Activated naive CD8-positive, alpha-beta T cell treated with anti-CD3 and anti-CD28 coated beads, Interleukin-2, amount 10 ng/mL, durations not matched to agents 7 days and 5 days (primary cell): ENCODE measurements around the gene ESCO1. TPM values are rescaled to one million over a fixed set of nuclear protein-coding genes. Genes with fewer than 3 reads are reported as not detected.
"Not testable (repeated sequence)": the region's sequence is repeated elsewhere in the genome, so short reads cannot be mapped to it uniquely, and the experiment has no call there.

Experiments
- ATAC-seq: fragments of 150-1000 bp; cut with Tn5 transposase; one replicate; pipeline ENCODE4 v1.10.0; 2021; ENCODE audit warnings: low read depth, moderate library complexity
- POLR2A ChIA-PET: fragments of 350-600 bp; sonication (Branson Sonifier 250); formaldehyde crosslinking; loops from one replicate; lab custom pipeline; 2021; ENCODE audit warnings: antibody characterized with exemption; lab: Charles Lee
- DNase-seq: peaks from one replicate; pipeline ENCODE4 v3.0.0; 2021
- H3K27ac Mint-ChIP-seq: one replicate; pipeline ENCODE4 v1.8.0; 2022; ENCODE audit warnings: mild to moderate bottlenecking, mixed read lengths
- H3K27me3 Mint-ChIP-seq: one replicate; pipeline ENCODE4 v1.8.0; 2022; ENCODE audit warnings: mild to moderate bottlenecking, moderate library complexity, mixed read lengths
- H3K36me3 Mint-ChIP-seq: one replicate; pipeline ENCODE4 v1.8.0; 2021; ENCODE audit warnings: mild to moderate bottlenecking, mixed read lengths
- H3K4me1 Mint-ChIP-seq: one replicate; pipeline ENCODE4 v1.8.0; 2021; ENCODE audit warnings: mixed read lengths
- H3K4me3 Mint-ChIP-seq: one replicate; pipeline ENCODE4 v1.8.0; 2022; ENCODE audit warnings: mild to moderate bottlenecking, moderate library complexity, mixed read lengths
- H3K9me3 Mint-ChIP-seq: one replicate; pipeline ENCODE4 v1.8.0; 2021; ENCODE audit warnings: mixed read lengths
- total RNA-seq, 2 experiments: library from RNA; stranded (reverse); gene quantifications; one replicate each; pipeline ENCODE4 v1.2.3, GENCODE V29; 2021

ESCO1 gene
- total RNA-seq, result 10 to 100 TPM; 24.3 to 26.1 TPM

GRCh38 chr18:21600526-21601410, at the start of gene ESCO1:
Gene ESCO1 (minus strand): TSS chr18:21600704. CDS start chr18:21574843, 25,861 bp downstream.
- no peaks in the 10 kb centered on the region for H3K9me3 Mint-ChIP-seq
- peak within 1 kb of the TSS; percentile 97 for H3K27ac Mint-ChIP-seq
- POLR2A ChIA-PET, result interaction anchor here (0.6 to 4.5 kb wide), 21 partner anchors 10 to 1903 kb away, joined by 3 to 95 read pairs (median 4); partner anchors contain the start of genes ABHD3, MIB1, ROCK1 and SNRPD1
- H3K4me3 Mint-ChIP-seq, result peak within 1 kb of the TSS; percentile 97
- ATAC-seq (peak; percentile 93), DNase-seq (peak; percentile 94)
- no peaks in the 10 kb centered on the region for H3K27me3 Mint-ChIP-seq
- peaks cover 2% of the 10 kb centered on the region for H3K36me3 Mint-ChIP-seq
- peaks cover 19% of the 10 kb centered on the region for H3K4me1 Mint-ChIP-seq

- not testable (repeated sequence) for ATAC-seq, DNase-seq, H3K27me3 Mint-ChIP-seq, H3K4me3 Mint-ChIP-seq, H3K4me1 Mint-ChIP-seq, H3K27ac Mint-ChIP-seq, H3K9me3 Mint-ChIP-seq
- POLR2A ChIA-PET, result interaction anchor here (0.7 to 1.1 kb wide), 2 partner anchors 9 to 137 kb away, joined by 4 to 6 read pairs; no protein-coding TSS in a partner anchor
- H3K36me3 Mint-ChIP-seq, result peaks cover 11% of the 10 kb centered on the region
Observed at GRCh38 chr18:21640375-21640774, 39.9 kb upstream of the ESCO1 start.

GRCh38 chr18:21638822-21639221, 38.3 kb upstream of the ESCO1 start:
- H3K27ac Mint-ChIP-seq, result no peak overlapping the region
- no peaks in the 10 kb centered on the region for H3K27me3 Mint-ChIP-seq
- no peak for ATAC-seq
- H3K36me3 Mint-ChIP-seq, result peaks cover 11% of the 10 kb centered on the region
- POLR2A ChIA-PET, result no interaction called here
- DNase-seq, result no peak
- no peak overlapping the region for H3K4me3 Mint-ChIP-seq
- peaks cover 1% of the 10 kb centered on the region for H3K4me1 Mint-ChIP-seq
- H3K9me3 Mint-ChIP-seq, result no peaks in the 10 kb centered on the region

- DNase-seq (no peak), ATAC-seq (no peak)
- H3K27me3 Mint-ChIP-seq, result no peaks in the 10 kb centered on the region
- H3K9me3 Mint-ChIP-seq, result no peaks in the 10 kb centered on the region
- H3K4me3 Mint-ChIP-seq, result no peak overlapping the region
- POLR2A ChIA-PET, result interaction anchor here (0.6 kb wide), 1 partner anchor 27 kb away, joined by 6 read pairs; no protein-coding TSS in a partner anchor
- peaks cover 1% of the 10 kb centered on the region for H3K4me1 Mint-ChIP-seq
- H3K36me3 Mint-ChIP-seq, result peaks cover 13% of the 10 kb centered on the region
- H3K27ac Mint-ChIP-seq, result no peak overlapping the region
Observed at GRCh38 chr18:21636769-21637168, 36.3 kb upstream of the ESCO1 start.

GRCh38 chr18:21634588-21635199, 34.2 kb upstream of the ESCO1 start:
- H3K4me3 Mint-ChIP-seq, result no peak overlapping the region
- H3K27me3 Mint-ChIP-seq, result no peaks in the 10 kb centered on the region
- H3K4me1 Mint-ChIP-seq, result peaks cover 1% of the 10 kb centered on the region
- ATAC-seq (no peak), DNase-seq (no peak)
- POLR2A ChIA-PET, result no interaction called here
- H3K9me3 Mint-ChIP-seq, result no peaks in the 10 kb centered on the region
- peaks cover 20% of the 10 kb centered on the region for H3K36me3 Mint-ChIP-seq
- no peak overlapping the region for H3K27ac Mint-ChIP-seq

GRCh38 chr18:21632393-21632792, 31.9 kb upstream of the ESCO1 start:
- POLR2A ChIA-PET, result interaction anchor here (1.0 kb wide), 1 partner anchor 32 kb away, joined by 3 read pairs; the partner anchor contains the start of gene ESCO1
- H3K27me3 Mint-ChIP-seq, result no peaks in the 10 kb centered on the region
- no peak overlapping the region for H3K27ac Mint-ChIP-seq
- no peaks in the 10 kb centered on the region for H3K9me3 Mint-ChIP-seq
- H3K4me3 Mint-ChIP-seq, result no peak overlapping the region
- peaks cover 27% of the 10 kb centered on the region for H3K36me3 Mint-ChIP-seq
- peaks cover 13% of the 10 kb centered on the region for H3K4me1 Mint-ChIP-seq
- no peak for DNase-seq
- ATAC-seq, result no peak

GRCh38 chr18:21629089-21629832, 28.8 kb upstream of the ESCO1 start:
- peak overlapping the region; percentile 77 for H3K27ac Mint-ChIP-seq
- POLR2A ChIA-PET, result interaction anchor here (2.3 kb wide), 1 partner anchor 17 kb away, joined by 7 read pairs; the partner anchor contains the start of gene SNRPD1
- no peaks in the 10 kb centered on the region for H3K9me3 Mint-ChIP-seq
- ATAC-seq (no peak), DNase-seq (no peak)
- H3K27me3 Mint-ChIP-seq, result no peaks in the 10 kb centered on the region
- peaks cover 32% of the 10 kb centered on the region for H3K36me3 Mint-ChIP-seq
- H3K4me3 Mint-ChIP-seq, result peak overlapping the region; percentile 39
- H3K4me1 Mint-ChIP-seq, result peaks cover 15% of the 10 kb centered on the region

GRCh38 chr18:21621640-21622039, 21.1 kb upstream of the ESCO1 start:
- ATAC-seq, H3K9me3 Mint-ChIP-seq, H3K27ac Mint-ChIP-seq, H3K4me1 Mint-ChIP-seq, POLR2A ChIA-PET, H3K27me3 Mint-ChIP-seq, H3K4me3 Mint-ChIP-seq, DNase-seq: not testable (repeated sequence)
- peaks cover 29% of the 10 kb centered on the region for H3K36me3 Mint-ChIP-seq

GRCh38 chr18:21612125-21613039, 11.9 kb upstream of the ESCO1 start, which contains the start of gene SNRPD1:
Gene SNRPD1 (plus strand): TSS chr18:21612314. CDS start chr18:21612430, 116 bp downstream.
- Mint-ChIP-seq H3K27ac (peak within 1 kb of the TSS; percentile 100), H3K4me1 (peaks cover 25% of the 10 kb centered on the region), H3K9me3 (no peaks in the 10 kb centered on the region), H3K36me3 (peaks cover 21% of the 10 kb centered on the region), H3K4me3 (peak within 1 kb of the TSS; percentile 100), H3K27me3 (no peaks in the 10 kb centered on the region)
- DNase-seq (peak; percentile 96), ATAC-seq (peak; percentile 97)
- POLR2A ChIA-PET, result interaction anchor here (0.7 to 7.4 kb wide), 8 partner anchors 11 to 1124 kb away, joined by 3 to 95 read pairs (median 8); partner anchors contain the start of genes ABHD3, ESCO1 and MIB1

GRCh38 chr18:21611401-21612124, 11.1 kb upstream of the ESCO1 start:
- not testable (repeated sequence) for ATAC-seq, H3K9me3 Mint-ChIP-seq, DNase-seq, H3K27me3 Mint-ChIP-seq
- Mint-ChIP-seq H3K4me3 (peak overlapping the region; percentile 100), H3K27ac (peak overlapping the region; percentile 100), H3K36me3 (peaks cover 19% of the 10 kb centered on the region), H3K4me1 (peaks cover 22% of the 10 kb centered on the region)
- POLR2A ChIA-PET, result interaction anchor here (0.7 to 7.4 kb wide), 5 partner anchors 10 to 1125 kb away, joined by 7 to 95 read pairs (median 10); partner anchors contain the start of genes ABHD3, ESCO1 and MIB1

- Mint-ChIP-seq H3K27me3 (no peaks in the 10 kb centered on the region), H3K36me3 (no peaks in the 10 kb centered on the region), H3K9me3 (no peaks in the 10 kb centered on the region), H3K27ac (no peak overlapping the region), H3K4me1 (peaks cover 6% of the 10 kb centered on the region), H3K4me3 (no peak overlapping the region)
- no peak for ATAC-seq
- POLR2A ChIA-PET, result no interaction called here
- DNase-seq, result no peak
Observed at GRCh38 chr18:21605213-21605612, 4.7 kb upstream of the ESCO1 start.
